Motor neuron (in vitro differentiated cells): ENCODE measurements around the gene SLC25A4. TPM values are rescaled to one million over a fixed set of nuclear protein-coding genes. Genes with fewer than 3 reads are reported as not detected.

Source experiments
- ATAC-seq, 8 experiments: fragments of 200-7000 bp; cut with Tn5 transposase; replicated peaks in 6 of 8; 2 replicates each; pipeline ENCODE4 v1.8.0; 2021; ENCODE audit warnings: mild to moderate bottlenecking in 8 of 8, moderate library complexity in 8 of 8
- H3K27ac ChIP-seq, 2 donors: fragments of 250-450 bp; sonication (Bioruptor Pico); 2 replicates each; pipeline ENCODE4 v1.9.0; 2021; ENCODE audit warnings: antibody characterized with exemption in 2 of 2, mild to moderate bottlenecking in 2 of 2, moderate library complexity in 1 of 2
- H3K4me1 ChIP-seq, 2 donors: fragments of 250-450 bp; sonication (Bioruptor Pico); replicated peaks in 1 of 2; 2 replicates each; pipeline ENCODE4 v1.6.1; 2021; ENCODE audit warnings: antibody characterized with exemption in 2 of 2, mild to moderate bottlenecking in 2 of 2, moderate library complexity in 1 of 2
- H3K4me3 ChIP-seq, 5 donors: fragments of 250-450 bp; sonication (Bioruptor Pico); 2 replicates each; pipeline ENCODE4 v1.9.0; 2021; ENCODE audit warnings: antibody characterized with exemption in 5 of 5, mild to moderate bottlenecking in 5 of 5, moderate library complexity in 4 of 5
- WGBS, 10 experiments: fragments of 450-650 bp; shearing (Covaris generic); methylation state at CpG; one replicate each; pipeline ENCODE4 v1.0.0; 2022; 5-methylcytosine and 5-hydroxymethylcytosine counted together
- in situ Hi-C, 9 experiments: fragments of 400-800 bp; cut with MboI; loops; one replicate each; pipeline ENCODE4 v1.15.0; 2021; ENCODE audit warnings: low sequenced_read_pairs in 9 of 9, low pct_unique_long_range_greater_than_20kb in 2 of 9; ENCODE audit not compliant: unreplicated experiment in 9 of 9
- total RNA-seq, 8 experiments: library from RNA; unstranded; fragments of 300-600 nt; gene quantifications; 2 replicates each; pipeline versions ENCODE4 v1.2.3 to v1.2.4, GENCODE V29; 2022

SLC25A4 gene
- total RNA-seq, 8 experiments from 2014 or later: 8.9 to 38.3 (median 27.3) TPM

DNA sequence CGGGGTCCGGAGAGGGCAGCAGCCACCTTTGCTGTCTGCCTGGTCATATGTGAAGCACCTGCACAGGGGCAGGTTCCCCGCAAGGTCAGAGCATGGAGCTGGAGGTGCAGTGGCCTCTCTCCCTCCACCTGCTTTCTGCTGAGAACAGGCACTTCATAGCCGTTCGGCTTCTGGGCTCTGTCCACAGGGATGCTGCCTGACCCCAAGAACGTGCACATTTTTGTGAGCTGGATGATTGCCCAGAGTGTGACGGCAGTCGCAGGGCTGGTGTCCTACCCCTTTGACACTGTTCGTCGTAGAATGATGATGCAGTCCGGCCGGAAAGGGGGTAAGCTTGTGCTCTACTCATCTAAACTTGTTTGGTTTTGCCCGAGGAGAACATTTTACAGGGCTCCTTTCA is 2.5 kb downstream of the SLC25A4 start:
- in situ Hi-C loops: loop anchor here in 2 of 9 experiments (25.0 kb wide), 1 partner anchor 108 kb away; no protein-coding TSS in a partner anchor
- ATAC-seq: no peak
- 80 to 100% (median 92%) methylated on average over 1 to 8 of the region's 13 CpGs; no CpG with 5 or more reads in 2 of the 10 experiments for WGBS, 10 experiments
- Histone ChIP-seq H3K4me3 (no peak overlapping the region), H3K27ac (no peak overlapping the region), H3K4me1 (peaks cover 12 to 23% of the 10 kb centered on the region in 2 donors)

GRCh38 chr4:185149392-185149791 is 6.3 kb downstream of the SLC25A4 start:
- no peak for ATAC-seq
- Histone ChIP-seq H3K4me1 (peaks cover 8 to 13% of the 10 kb centered on the region in 2 donors), H3K27ac (no peak overlapping the region), H3K4me3 (no peak overlapping the region)
- WGBS, 10 experiments: 60 to 100% (median 85%) methylated on average over 1 to 7 of the region's 12 CpGs; no CpG with 5 or more reads in 3 of the 10 experiments
- in situ Hi-C loops: loop anchor here in 2 of 9 experiments (25.0 kb wide), 1 partner anchor 112 kb away; no protein-coding TSS in a partner anchor

DNA sequence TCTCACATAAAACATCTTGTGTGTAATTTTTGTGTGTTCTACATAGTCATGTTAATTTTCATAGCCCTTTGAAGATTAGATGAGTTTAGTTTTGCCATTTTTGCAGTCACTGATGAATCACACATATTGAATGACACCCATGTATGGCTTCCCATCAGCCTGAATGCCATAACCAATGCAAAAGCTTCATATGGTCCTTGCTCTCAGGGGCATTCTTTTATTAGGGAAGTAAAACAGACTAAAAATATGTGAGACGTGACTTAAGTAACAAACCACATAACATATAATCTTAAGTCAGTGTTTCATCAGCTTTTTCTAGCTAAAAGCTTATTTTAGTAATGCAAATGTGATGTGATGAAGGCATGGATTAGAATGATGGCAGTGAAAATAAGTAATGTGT is 8.2 kb downstream of the SLC25A4 start:
- WGBS, 10 experiments: 40 to 100% (median 84%) methylated on average over 1 of the region's 1 CpG; no CpG with 5 or more reads in 6 of the 10 experiments
- Histone ChIP-seq H3K4me3 (no peak overlapping the region), H3K4me1 (no peaks in the 10 kb centered on the region), H3K27ac (no peak overlapping the region)
- in situ Hi-C loops: no loop called here
- peak in 1 of 8 experiments; percentile 49 for ATAC-seq

GRCh38 chr4:185165605-185166063 is 22.6 kb downstream of the SLC25A4 start:
- ATAC-seq: peak in 2 of 8 experiments; percentile 17 to 66
- WGBS, 10 experiments: 10 to 83% (median 57%) methylated on average over 1 to 2 of the region's 2 CpGs; no CpG with 5 or more reads in 4 of the 10 experiments

DNA sequence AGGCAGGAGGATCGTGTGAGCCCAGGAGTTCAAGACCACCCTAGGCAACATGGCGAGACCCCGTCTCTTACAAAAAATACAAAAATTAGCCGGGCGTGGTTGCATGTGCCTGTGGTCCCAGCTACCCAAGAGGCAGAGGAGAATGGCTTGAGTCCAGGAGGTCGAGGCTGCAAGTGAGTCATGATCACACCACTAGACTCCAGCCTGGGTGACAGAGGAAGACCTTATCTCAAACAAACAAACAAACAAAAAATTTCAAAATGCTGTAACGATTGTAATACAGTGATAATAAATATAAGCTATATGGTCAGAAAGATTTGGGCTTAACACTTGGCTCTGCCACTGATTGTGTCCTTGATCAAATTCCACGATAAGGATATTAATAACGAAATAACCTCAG is 24.2 kb downstream of the SLC25A4 start:
- ATAC-seq: no peak
- WGBS, 10 experiments: 54 to 100% (median 96%) methylated on average over 1 to 9 of the region's 9 CpGs; no CpG with 5 or more reads in 1 of the 10 experiments
- H3K4me1 ChIP-seq: peaks cover 7 to 8% of the 10 kb centered on the region in 2 donors
- H3K4me3 ChIP-seq: no peak overlapping the region
- H3K27ac ChIP-seq: no peak overlapping the region
- in situ Hi-C loops: no loop called here

More at GRCh38 chr4:185165605-185166063, 22.6 kb downstream of the SLC25A4 start:
- in situ Hi-C loops: no loop called here
- no peak overlapping the region for H3K27ac ChIP-seq
- no peak overlapping the region for H3K4me3 ChIP-seq
- peaks cover 4 to 5% of the 10 kb centered on the region in 2 donors for H3K4me1 ChIP-seq

- ATAC-seq: no peak
- whole genome bisulfite sequencing, 10 experiments: 71 to 100% (median 85%) methylated on average over 1 to 2 of the region's 2 CpGs; no CpG with 5 or more reads in 2 of the 10 experiments
- Histone ChIP-seq H3K4me3 (no peak overlapping the region), H3K4me1 (peaks cover 3% of the 10 kb centered on the region in 2 donors), H3K27ac (no peak overlapping the region)
- in situ Hi-C loops: no loop called here
Observed at GRCh38 chr4:185171373-185172071, 28.5 kb downstream of the SLC25A4 start.

- in situ Hi-C loops: no loop called here
- 60 to 100% (median 86%) methylated on average over 1 to 2 of the region's 3 CpGs; no CpG with 5 or more reads in 4 of the 10 experiments for WGBS, 10 experiments
- H3K27ac ChIP-seq: no peak overlapping the region
- H3K4me1 ChIP-seq: no peaks in the 10 kb centered on the region
- H3K4me3 ChIP-seq: no peak overlapping the region
- ATAC-seq: no peak
Observed at GRCh38 chr4:185179488-185179887, 36.4 kb downstream of the SLC25A4 start.

DNA sequence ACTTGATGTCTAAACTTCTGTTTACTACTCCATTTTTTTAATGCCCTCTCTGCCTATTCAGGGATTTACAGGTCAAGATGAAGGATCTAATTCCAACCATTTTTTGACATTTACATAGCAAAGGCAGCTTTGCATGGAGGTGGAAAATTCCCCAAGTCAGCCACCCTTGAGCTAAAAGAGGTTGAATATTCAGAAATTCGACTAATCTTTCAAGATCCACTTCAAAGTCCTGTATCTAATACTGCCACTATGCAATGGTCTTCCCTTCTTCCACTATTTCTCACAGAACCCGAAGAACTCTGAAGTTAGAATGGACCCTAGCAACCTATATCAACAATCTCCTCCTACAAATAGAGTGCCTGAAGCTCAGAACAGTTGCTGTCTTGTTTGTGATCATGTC is 39.2 kb downstream of the SLC25A4 start:
- Histone ChIP-seq H3K4me3 (no peak overlapping the region), H3K27ac (no peak overlapping the region), H3K4me1 (peaks cover 4 to 7% of the 10 kb centered on the region in 2 donors)
- in situ Hi-C loops: no loop called here
- ATAC-seq: peak in 3 of 8 experiments; percentile 67 to 81 (median 75)
- WGBS, 10 experiments: 0 to 73% (median 33%) methylated on average over 1 to 2 of the region's 2 CpGs; no CpG with 5 or more reads in 1 of the 10 experiments

DNA sequence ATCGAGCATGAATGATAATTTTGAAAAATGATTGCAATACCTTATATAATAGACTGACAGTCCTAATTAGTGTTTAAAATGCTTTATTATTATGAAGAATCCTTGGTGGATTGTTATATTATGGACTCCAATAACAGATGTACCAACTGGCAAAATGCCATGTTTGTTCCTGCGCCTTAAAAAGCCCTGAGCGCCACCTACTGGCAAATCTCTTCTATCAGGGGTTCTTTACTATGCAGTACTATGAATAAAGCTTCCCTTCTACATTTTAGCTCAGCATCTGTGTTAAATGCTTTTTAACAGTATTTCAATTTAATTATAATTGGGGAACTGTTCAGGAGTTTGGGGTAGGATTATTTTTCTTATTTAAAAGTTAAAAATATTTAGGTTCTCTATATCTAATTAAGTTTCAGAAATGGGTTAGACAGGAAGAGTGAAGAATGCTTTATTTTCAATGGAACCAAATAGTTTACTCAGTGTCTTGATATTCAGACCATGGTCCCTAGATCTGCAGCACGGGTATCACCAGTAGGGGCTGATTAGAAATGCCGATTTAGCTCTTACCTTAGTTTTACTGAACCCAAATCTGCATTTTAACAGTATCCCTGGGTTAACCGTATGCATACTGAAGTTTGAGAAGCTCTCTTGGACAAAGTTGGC is 40.7 kb downstream of the SLC25A4 start:
- H3K4me1 ChIP-seq: peaks cover 4 to 8% of the 10 kb centered on the region in 2 donors
- WGBS, 10 experiments: 27 to 73% (median 61%) methylated on average over 3 to 6 of the region's 6 CpGs
- H3K4me3 ChIP-seq: no peak overlapping the region
- peak in 6 of 8 experiments; percentile 48 to 76 (median 68) for ATAC-seq
- no peak overlapping the region for H3K27ac ChIP-seq
- in situ Hi-C loops: no loop called here

- H3K4me1 ChIP-seq: peaks cover 4 to 8% of the 10 kb centered on the region in 2 donors
- in situ Hi-C loops: no loop called here
Observed at GRCh38 chr4:185186769-185187168, 43.7 kb downstream of the SLC25A4 start.

DNA sequence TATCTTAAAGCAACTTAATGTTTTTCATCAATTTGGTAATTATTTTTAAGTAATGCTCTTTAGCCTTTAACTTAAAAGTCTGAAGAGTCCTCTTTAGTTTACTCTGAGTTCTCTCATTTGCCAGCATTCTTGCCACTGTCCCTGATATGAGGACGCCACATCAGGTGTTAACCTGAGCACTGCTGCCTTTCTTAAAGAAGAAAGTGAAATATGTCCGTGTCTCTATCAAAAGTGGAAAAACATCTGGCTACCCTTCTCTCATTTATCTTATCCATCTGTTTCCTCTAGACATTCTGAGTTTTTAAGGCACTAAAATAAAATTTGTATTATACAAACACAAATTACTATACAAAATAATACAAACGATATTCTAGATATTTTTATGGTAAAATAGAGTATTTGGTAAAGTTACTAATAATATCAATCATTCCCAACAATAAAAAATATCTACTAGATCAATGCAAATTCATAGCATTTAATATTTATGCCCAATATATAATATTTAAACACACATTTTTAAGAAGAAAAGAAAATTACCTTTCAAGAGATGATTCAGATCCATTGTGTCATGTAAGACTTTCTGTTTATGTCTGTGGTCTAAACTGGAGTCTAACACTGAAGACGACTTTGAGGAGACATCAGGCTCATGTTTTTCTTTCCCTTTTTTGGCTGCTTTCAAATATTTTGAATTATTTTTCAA is 46.7 kb downstream of the SLC25A4 start:
- Histone ChIP-seq H3K4me1 (peaks cover 4 to 8% of the 10 kb centered on the region in 2 donors), H3K4me3 (no peak overlapping the region), H3K27ac (no peak overlapping the region)
- WGBS, 10 experiments: 31 to 100% (median 92%) methylated on average over 2 to 4 of the region's 4 CpGs
- ATAC-seq: no peak
- in situ Hi-C loops: no loop called here

More at GRCh38 chr4:185186769-185187168, 43.7 kb downstream of the SLC25A4 start:
- no peak overlapping the region for H3K4me3 ChIP-seq
- H3K27ac ChIP-seq: no peak overlapping the region
- WGBS, 10 experiments: 50 to 100% (median 69%) methylated on average over 2 to 3 of the region's 3 CpGs; no CpG with 5 or more reads in 1 of the 10 experiments
- peak in 2 of 8 experiments; percentile 40 to 44 for ATAC-seq

DNA sequence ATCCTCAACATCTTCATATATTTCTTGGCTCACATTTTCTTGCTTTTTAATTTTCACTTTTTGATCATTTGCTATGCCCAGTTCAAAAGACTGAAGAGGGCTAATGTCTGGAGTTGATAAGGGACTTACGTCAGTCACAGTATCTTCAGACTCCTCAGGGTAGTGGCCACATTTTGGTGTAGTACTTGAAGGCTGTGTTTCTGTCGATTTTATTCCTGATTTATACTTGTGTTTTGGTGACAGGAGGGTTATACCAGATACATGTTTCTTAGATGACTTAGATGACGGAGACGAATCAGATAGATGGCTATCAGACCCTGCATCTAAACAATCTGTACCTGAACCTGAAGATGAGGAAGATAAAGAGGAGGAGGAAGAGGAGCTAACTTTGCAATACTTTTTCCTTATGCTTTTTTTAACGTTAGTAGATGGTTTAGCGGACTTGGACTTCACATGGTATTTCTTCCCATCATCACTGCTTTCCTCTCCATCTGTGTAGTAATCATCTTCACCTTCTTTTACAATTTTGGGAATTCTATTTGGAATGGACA is 47.3 kb downstream of the SLC25A4 start:
- 86 to 100% (median 92%) methylated on average over 1 to 6 of the region's 6 CpGs for WGBS, 10 experiments
- in situ Hi-C loops: no loop called here
- ATAC-seq: no peak

More for the DNA sequence above, 47.3 kb downstream of the SLC25A4 start:
- Histone ChIP-seq H3K4me1 (peaks cover 4 to 8% of the 10 kb centered on the region in 2 donors), H3K27ac (no peak overlapping the region), H3K4me3 (no peak overlapping the region)
